Cardiac muscle cell (in vitro differentiated cells and primary cell): ENCODE results near the gene ADAT3. TPM values are rescaled to one million over a fixed set of nuclear protein-coding genes. Genes with fewer than 3 reads are reported as not detected.
A peak's percentile ranks its signal among the peaks of the same experiment; 100 is the strongest.

Source experiments
- DNase-seq, 2 donors: peaks; one replicate each; pipeline versions ENCODE4 v3.0.0 to v3.0.0-alpha.2; 2010 to 2017; ENCODE audit warnings: low read depth in 1 of 2, low spot score in 1 of 2
- H3K27ac ChIP-seq: fragments of 200-600 bp; sonication (generic); 2 replicates; pipeline ENCODE4 v1.5.1; 2016
- H3K27me3 ChIP-seq: fragments of 200-600 bp; sonication (generic); 2 replicates; pipeline ENCODE4 v1.6.0; 2016; ENCODE audit warnings: control low read depth
- H3K36me3 ChIP-seq: fragments of 200-600 bp; sonication (generic); 2 replicates; pipeline ENCODE4 v1.5.1; 2016; ENCODE audit warnings: control low read depth
- H3K4me1 ChIP-seq: fragments of 200-600 bp; sonication (generic); 2 replicates; pipeline ENCODE4 v1.8.1; 2017; ENCODE audit warnings: low read depth, mild to moderate bottlenecking, mixed run types
- H3K4me3 ChIP-seq: fragments of 200-600 bp; sonication (generic); 2 replicates; pipeline ENCODE4 v1.5.1; 2016; ENCODE audit warnings: mild to moderate bottlenecking
- H3K9me3 ChIP-seq: fragments of 200-600 bp; sonication (generic); 2 replicates; pipeline ENCODE4 v1.5.1; 2017; ENCODE audit warnings: low read depth, mild to moderate bottlenecking, control low read depth
- CTCF ChIP-seq: IDR thresholded peaks from 2 replicates; pipeline ENCODE4 v1.5.1; 2012; ENCODE audit warnings: low read depth, mild to moderate bottlenecking, low read length
- polyA plus RNA-seq: library from polyadenylated mRNA; unstranded; fragments of >200 nt; fragmentation: Nextera tagmentation; extraction: Ambion mirVana; gene quantifications from 2 replicates; pipeline ENCODE4 v1.2.1, GENCODE V29; 2016
- total RNA-seq: library from RNA; depleted of rRNA; stranded (reverse); fragments of >200 nt; gene quantifications from 2 replicates; pipeline ENCODE4 v1.2.3, GENCODE V29; 2016

The ADAT3 gene
- total and polyA plus RNA-seq, 2 experiments from 2014 or later: 11.2 to 14.3 TPM

GRCh38 chr19:1909761-1910080 lies 4.5 kb downstream of the ADAT3 start:
- Histone ChIP-seq H3K4me1 (no peaks in the 10 kb centered on the region), H3K27me3 (no peaks in the 10 kb centered on the region), H3K4me3 (no peak overlapping the region), H3K9me3 (no peaks in the 10 kb centered on the region), H3K36me3 (peaks cover 2% of the 10 kb centered on the region), H3K27ac (no peak overlapping the region)
- no peak for DNase-seq
- no peak for TF ChIP-seq CTCF

GRCh38 chr19:1910177-1910576 lies 5.0 kb downstream of the ADAT3 start:
- no peak for TF ChIP-seq CTCF
- DNase-seq: peak in 1 of 2 donors; percentile 26
- H3K36me3 ChIP-seq: peaks cover 2% of the 10 kb centered on the region

GRCh38 chr19:1911098-1911497 lies 5.9 kb downstream of the ADAT3 start:
- Histone ChIP-seq H3K27me3 (no peaks in the 10 kb centered on the region), H3K27ac (no peak overlapping the region), H3K9me3 (no peaks in the 10 kb centered on the region), H3K36me3 (peaks cover 2% of the 10 kb centered on the region), H3K4me3 (no peak overlapping the region), H3K4me1 (no peaks in the 10 kb centered on the region)
- no peak for DNase-seq
- no peak for TF ChIP-seq CTCF

More at GRCh38 chr19:1910177-1910576, 5.0 kb downstream of the ADAT3 start:
- H3K9me3 ChIP-seq: no peaks in the 10 kb centered on the region
- H3K27me3 ChIP-seq: no peaks in the 10 kb centered on the region
- H3K27ac ChIP-seq: no peak overlapping the region
- no peaks in the 10 kb centered on the region for H3K4me1 ChIP-seq
- no peak overlapping the region for H3K4me3 ChIP-seq

- Histone ChIP-seq H3K36me3 (peaks cover 2% of the 10 kb centered on the region), H3K27ac (no peak overlapping the region), H3K27me3 (no peaks in the 10 kb centered on the region)
These were observed 6.8 kb downstream of the ADAT3 start for GRCh38 chr19:1911995-1912394.

GRCh38 chr19:1912760-1913505 lies 7.7 kb downstream of the ADAT3 start:
- no peaks in the 10 kb centered on the region for H3K9me3 ChIP-seq
- DNase-seq: no peak
- H3K27me3 ChIP-seq: no peaks in the 10 kb centered on the region
- H3K36me3 ChIP-seq: peaks cover 2% of the 10 kb centered on the region
- no peak overlapping the region for H3K27ac ChIP-seq
- TF ChIP-seq CTCF: no peak
- no peak overlapping the region for H3K4me3 ChIP-seq
- H3K4me1 ChIP-seq: no peaks in the 10 kb centered on the region

More at GRCh38 chr19:1911995-1912394, 6.8 kb downstream of the ADAT3 start:
- H3K4me1 ChIP-seq: no peaks in the 10 kb centered on the region
- no peak for DNase-seq
- no peak overlapping the region for H3K4me3 ChIP-seq
- no peak for TF ChIP-seq CTCF
- H3K9me3 ChIP-seq: no peaks in the 10 kb centered on the region
